Astrocyte of the spinal cord (primary cell): ENCODE measurements around the gene SFXN5.

Experiments
- DNase-seq: peaks from one replicate; pipeline ENCODE4 v3.0.0; 2011; ENCODE audit warnings: low read depth, low spot score
- H3K4me3 ChIP-seq: 2 replicates; pipeline ENCODE4 v1.5.1; 2011; ENCODE audit warnings: low read depth, mild to moderate bottlenecking, low read length, moderate library complexity
- CTCF ChIP-seq: IDR thresholded peaks from 2 replicates; pipeline ENCODE4 v1.5.1; 2012; ENCODE audit warnings: low read depth, mild to moderate bottlenecking, low read length, inconsistent platforms
- in situ Hi-C: cut with HindIII; loops from 2 replicates; pipeline ENCODE4 v1.10.0; 2017; ENCODE audit warnings: low sequenced_read_pairs

SFXN5 gene

GRCh38 chr2:72936660-72937355, 134.7 kb downstream of the SFXN5 start:
- DNase-seq = no peak
- in situ Hi-C loops = no loop called here
- no peak overlapping the region for H3K4me3 ChIP-seq
- no peak for TF ChIP-seq CTCF

GRCh38 chr2:72935611-72935957, 135.9 kb downstream of the SFXN5 start:
- no peak for TF ChIP-seq CTCF
- in situ Hi-C loops = no loop called here
- no peak for DNase-seq
- no peak overlapping the region for H3K4me3 ChIP-seq

- peak; percentile 2 for TF ChIP-seq CTCF
- DNase-seq = no peak
- in situ Hi-C loops = no loop called here
- H3K4me3 ChIP-seq = no peak overlapping the region
Observed at GRCh38 chr2:72934683-72935610, 136.6 kb downstream of the SFXN5 start.

GRCh38 chr2:72933646-72934151, 137.8 kb downstream of the SFXN5 start:
- no peak overlapping the region for H3K4me3 ChIP-seq
- DNase-seq = no peak
- TF ChIP-seq CTCF = no peak
- in situ Hi-C loops = no loop called here

GRCh38 chr2:72933207-72933606, 138.3 kb downstream of the SFXN5 start:
- TF ChIP-seq CTCF = no peak
- in situ Hi-C loops = no loop called here
- no peak for DNase-seq
- no peak overlapping the region for H3K4me3 ChIP-seq

GRCh38 chr2:72932805-72933204, 138.7 kb downstream of the SFXN5 start:
- no peak for DNase-seq
- in situ Hi-C loops = no loop called here
- no peak for TF ChIP-seq CTCF
- no peak overlapping the region for H3K4me3 ChIP-seq
